ENCODE data around the gene ATXN2L. TPM values are rescaled to one million over a fixed set of nuclear protein-coding genes. Genes with fewer than 3 reads are reported as not detected.

The ATXN2L gene
- total and polyA plus RNA-seq, 2 donors from 2014 or later = 43.2 to 102 TPM

- FAIRE-seq (no peak), DNase-seq (no peak)
- H3K9ac ChIP-seq (ENCODE audit: low read length in 3 of 3) = no peak overlapping the region
- H3K36me3 ChIP-seq (ENCODE audit: control insufficient read depth in 2 of 3, insufficient read depth in 3 of 3, low read length in 3 of 3) = peaks cover 10 to 70% (median 49%) of the 10 kb centered on the region in 3 donors
- no peaks in the 10 kb centered on the region for H3K4me1 ChIP-seq (ENCODE audit: control insufficient read depth in 2 of 3, insufficient read depth in 2 of 3, low read depth in 1 of 3, low read length in 3 of 3)
- TF ChIP-seq CTCF (IDR thresholded peaks at IDR 0.05; ENCODE audit: borderline replicate concordance, extremely low read depth, insufficient read depth) = no peak
- H3K27me3 ChIP-seq (ENCODE audit: control insufficient read depth, insufficient read depth, low read length) = no peaks in the 10 kb centered on the region
- H3K4me3 ChIP-seq (ENCODE audit: low read length in 3 of 3) = no peak overlapping the region
- no peak overlapping the region for H3K27ac ChIP-seq (ENCODE audit: low read depth in 2 of 2, low read length in 2 of 2)
- H3K9me3 ChIP-seq (ENCODE audit: control insufficient read depth in 2 of 3, insufficient read depth in 1 of 3, low read length in 3 of 3) = no peaks in the 10 kb centered on the region
- intact Hi-C loops (cut with DNase I) = no loop called here
These were observed 12.4 kb downstream of the ATXN2L start for GRCh38 chr16:28834873-28835863.

- H3K4me3 ChIP-seq (ENCODE audit: low read length in 3 of 3) = no peak overlapping the region
- no peak overlapping the region for H3K9ac ChIP-seq (ENCODE audit: low read length in 3 of 3)
- H3K27ac ChIP-seq (ENCODE audit: low read depth in 2 of 2, low read length in 2 of 2) = no peak overlapping the region
- intact Hi-C loops (cut with DNase I) = no loop called here
- H3K27me3 ChIP-seq (ENCODE audit: control insufficient read depth, insufficient read depth, low read length) = no peaks in the 10 kb centered on the region
- no peaks in the 10 kb centered on the region for H3K4me1 ChIP-seq (ENCODE audit: control insufficient read depth in 2 of 3, insufficient read depth in 2 of 3, low read depth in 1 of 3, low read length in 3 of 3)
- TF ChIP-seq CTCF (IDR thresholded peaks at IDR 0.05; ENCODE audit: borderline replicate concordance, extremely low read depth, insufficient read depth) = no peak
- DNase-seq = no peak
- no peaks in the 10 kb centered on the region for H3K9me3 ChIP-seq (ENCODE audit: control insufficient read depth in 2 of 3, insufficient read depth in 1 of 3, low read length in 3 of 3)
- peaks cover 8 to 60% (median 39%) of the 10 kb centered on the region in 3 donors for H3K36me3 ChIP-seq (ENCODE audit: control insufficient read depth in 2 of 3, insufficient read depth in 3 of 3, low read length in 3 of 3)
- no peak for FAIRE-seq
These were observed 13.3 kb downstream of the ATXN2L start for GRCh38 chr16:28835864-28836760.

- no peaks in the 10 kb centered on the region for H3K27me3 ChIP-seq (ENCODE audit: control insufficient read depth, insufficient read depth, low read length)
- H3K27ac ChIP-seq (ENCODE audit: low read depth in 2 of 2, low read length in 2 of 2) = no peak overlapping the region
- TF ChIP-seq CTCF (IDR thresholded peaks at IDR 0.05; ENCODE audit: borderline replicate concordance, extremely low read depth, insufficient read depth) = no peak
- DNase-seq (no peak), FAIRE-seq (no peak)
- no peak overlapping the region for H3K4me3 ChIP-seq (ENCODE audit: low read length in 3 of 3)
- H3K4me1 ChIP-seq (ENCODE audit: control insufficient read depth in 2 of 3, insufficient read depth in 2 of 3, low read depth in 1 of 3, low read length in 3 of 3) = no peaks in the 10 kb centered on the region
- H3K36me3 ChIP-seq (ENCODE audit: control insufficient read depth in 2 of 3, insufficient read depth in 3 of 3, low read length in 3 of 3) = peaks cover 8 to 54% (median 37%) of the 10 kb centered on the region in 3 donors
- intact Hi-C loops (cut with DNase I) = no loop called here
- no peak overlapping the region for H3K9ac ChIP-seq (ENCODE audit: low read length in 3 of 3)
- H3K9me3 ChIP-seq (ENCODE audit: control insufficient read depth in 2 of 3, insufficient read depth in 1 of 3, low read length in 3 of 3) = no peaks in the 10 kb centered on the region
These were observed 13.9 kb downstream of the ATXN2L start for GRCh38 chr16:28836761-28837064.

Measured in kidney (tissue), 14 donors.